CD4-positive, alpha-beta T cell treated with Interleukin-6 for 4 hours (primary cell): ENCODE results near the gene MYOM1.
A peak's percentile ranks its signal among the peaks of the same experiment; 100 is the strongest.

Experiments used
- DNase-seq: peaks from one replicate; pipeline ENCODE4 v3.0.0-alpha.2; 2020; ENCODE audit warnings: mixed read lengths

The MYOM1 gene

DNA sequence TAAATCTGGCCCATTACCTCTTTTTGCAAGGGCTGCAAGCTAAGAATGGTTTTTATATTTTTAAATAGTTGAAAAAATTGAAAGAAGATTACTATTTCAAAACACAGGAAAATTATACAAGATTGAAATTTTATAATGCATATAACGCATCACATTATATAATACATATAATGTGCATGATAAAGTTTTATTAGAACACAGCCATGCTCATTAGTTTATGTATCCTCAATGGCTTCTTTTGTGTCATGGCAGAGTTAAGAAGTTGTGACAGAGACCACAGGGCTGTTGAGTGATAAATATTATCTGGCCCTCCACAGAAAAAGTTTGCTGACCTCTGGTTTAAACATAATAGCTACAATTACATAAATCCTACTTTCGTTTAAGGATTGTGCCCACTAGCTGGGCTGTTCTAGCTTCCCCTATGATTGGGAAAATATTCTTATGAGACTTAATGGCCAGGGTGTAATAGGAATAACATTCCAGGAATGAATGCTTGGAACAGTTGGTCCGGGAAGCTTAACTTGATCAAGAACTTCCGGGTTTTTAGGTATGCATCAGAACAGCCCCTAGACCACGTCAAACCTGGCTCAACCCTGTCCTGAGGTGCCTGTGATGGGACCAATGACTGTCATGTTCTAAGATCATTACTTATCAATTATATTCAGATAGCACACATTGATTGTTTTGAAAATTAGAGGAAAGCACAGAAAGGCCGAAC is 108.1 kb downstream of the MYOM1 start:
- no peak for DNase-seq

DNA sequence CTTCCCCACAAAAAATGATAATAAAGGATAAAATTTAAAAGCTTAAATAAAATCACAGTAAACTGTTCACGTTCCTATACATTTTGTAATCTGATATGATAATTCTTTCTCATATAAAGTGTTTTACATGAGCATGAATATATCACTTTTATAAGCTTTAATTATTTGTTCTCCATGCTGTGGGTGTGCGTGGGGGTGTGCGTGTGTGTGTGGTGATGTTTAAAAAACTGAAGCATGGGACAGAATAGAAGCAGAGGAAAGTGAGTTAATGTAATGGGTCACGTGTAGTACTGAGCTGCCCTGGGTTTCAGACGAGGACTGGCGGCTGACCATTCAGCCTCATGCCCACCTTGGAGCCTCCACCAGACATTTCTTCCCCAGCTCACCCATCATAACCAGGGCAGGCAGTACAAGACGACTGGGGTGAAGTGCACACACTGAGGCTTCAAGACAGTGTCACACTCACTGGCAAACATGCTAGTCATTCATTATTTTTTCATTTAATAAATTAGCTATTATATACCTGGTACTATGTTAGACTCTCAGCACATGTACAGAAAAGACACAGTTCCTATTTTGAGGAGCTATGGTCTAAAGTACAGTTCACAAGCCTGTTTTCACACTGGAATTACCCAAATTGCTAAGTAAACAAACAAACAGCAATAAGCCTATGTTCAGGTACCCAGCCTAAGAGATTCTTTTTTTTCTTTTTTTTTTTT is 109.6 kb downstream of the MYOM1 start:
- no peak for DNase-seq

DNA sequence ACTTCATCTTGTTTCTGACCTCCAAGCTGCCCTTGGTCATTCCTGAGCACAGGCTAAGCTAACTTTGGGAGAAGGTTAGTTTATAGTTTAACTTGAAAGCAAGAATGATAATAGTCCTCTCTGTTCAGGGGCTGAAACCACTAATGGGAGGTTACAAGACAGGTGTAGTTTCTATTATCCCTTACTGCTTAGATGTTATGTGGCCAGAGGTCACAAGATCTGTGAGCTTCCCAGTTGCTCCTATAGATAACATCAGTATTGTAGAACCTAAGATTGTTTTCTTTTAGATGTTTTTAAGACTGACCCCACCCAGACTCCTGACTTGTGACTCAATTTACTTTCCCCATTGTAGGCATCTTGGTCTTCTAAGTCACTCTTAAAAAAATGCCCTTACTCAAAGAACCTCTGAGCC is 112.0 kb downstream of the MYOM1 start:
- no peak for DNase-seq

DNA sequence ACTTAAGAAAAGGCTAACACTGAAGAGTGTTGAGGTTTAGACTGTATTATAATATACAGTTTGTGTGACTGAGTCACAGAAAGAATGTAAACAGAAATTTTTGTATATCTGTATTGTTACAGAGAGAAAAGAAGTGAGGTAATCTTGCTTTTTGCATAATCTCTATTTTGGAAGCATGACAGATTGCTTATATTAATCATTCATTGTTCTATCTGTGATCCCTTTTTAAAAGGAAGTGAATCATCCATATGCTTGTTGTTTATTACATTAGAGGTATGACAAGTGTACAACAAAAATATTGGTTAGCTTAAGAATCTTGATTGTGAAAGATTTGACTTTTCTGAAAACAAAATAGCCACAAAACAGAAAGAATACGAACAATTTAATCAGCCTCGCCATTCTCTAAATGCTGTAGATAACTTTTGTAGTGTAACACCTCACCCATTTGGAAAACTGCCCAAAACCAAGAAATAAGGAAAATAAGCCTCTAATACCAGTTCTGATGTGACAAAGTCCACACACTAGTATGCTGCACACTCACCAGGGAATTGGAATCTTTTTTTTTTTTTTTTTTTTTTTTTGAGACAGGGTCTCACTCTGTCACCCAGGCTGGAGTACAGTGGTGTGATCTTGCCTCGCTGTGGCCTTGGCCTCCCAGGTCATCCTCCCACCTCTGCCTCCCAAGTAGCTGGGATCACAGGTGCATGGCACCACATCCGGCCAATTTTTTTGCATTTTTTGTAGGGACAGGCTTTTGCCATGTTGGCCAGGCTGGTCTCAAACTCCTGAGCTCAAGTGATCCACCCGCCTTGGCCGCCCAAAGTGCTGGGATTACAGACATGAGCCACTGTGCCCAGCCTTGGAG is 115.3 kb downstream of the MYOM1 start:
- DNase-seq, result no peak

DNA sequence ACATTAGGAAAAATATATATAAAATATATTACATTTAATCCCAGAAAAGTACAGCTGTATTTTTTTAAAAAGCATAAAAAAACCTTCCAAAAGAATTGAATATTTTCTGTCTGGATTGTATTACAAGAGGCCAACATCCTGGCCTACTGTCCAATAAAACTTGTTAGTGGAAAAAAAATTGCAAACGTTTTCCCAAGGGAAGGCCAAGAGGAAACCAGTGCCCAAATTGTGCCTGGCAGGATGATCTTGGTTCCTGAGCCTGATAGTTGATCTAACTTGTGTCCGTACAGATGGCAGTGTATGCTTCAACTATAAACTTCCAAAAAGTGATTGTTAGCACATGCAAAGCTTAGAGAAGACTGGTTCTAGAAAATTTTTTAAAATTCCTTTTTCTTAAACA is 116.2 kb downstream of the MYOM1 start:
- DNase-seq, result no peak

DNA sequence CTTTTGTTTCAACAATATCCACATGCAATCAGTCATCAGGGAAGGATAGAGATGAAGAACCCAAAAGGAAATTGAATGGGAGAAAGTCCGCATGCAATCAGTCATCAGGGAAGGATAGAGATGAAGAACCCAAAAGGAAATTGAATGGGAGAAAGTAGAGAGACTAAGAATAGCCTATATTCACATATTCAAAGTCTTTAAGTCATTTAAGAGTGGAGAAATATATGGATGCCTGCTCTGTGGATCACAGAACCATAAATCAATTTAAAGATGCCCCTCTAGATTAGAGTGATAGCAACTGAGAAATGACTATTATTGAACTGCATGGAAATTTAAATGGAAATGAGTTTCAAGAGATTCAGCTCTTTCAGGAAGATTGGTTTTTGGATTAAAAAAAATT is 116.8 kb downstream of the MYOM1 start:
- no peak for DNase-seq

DNA sequence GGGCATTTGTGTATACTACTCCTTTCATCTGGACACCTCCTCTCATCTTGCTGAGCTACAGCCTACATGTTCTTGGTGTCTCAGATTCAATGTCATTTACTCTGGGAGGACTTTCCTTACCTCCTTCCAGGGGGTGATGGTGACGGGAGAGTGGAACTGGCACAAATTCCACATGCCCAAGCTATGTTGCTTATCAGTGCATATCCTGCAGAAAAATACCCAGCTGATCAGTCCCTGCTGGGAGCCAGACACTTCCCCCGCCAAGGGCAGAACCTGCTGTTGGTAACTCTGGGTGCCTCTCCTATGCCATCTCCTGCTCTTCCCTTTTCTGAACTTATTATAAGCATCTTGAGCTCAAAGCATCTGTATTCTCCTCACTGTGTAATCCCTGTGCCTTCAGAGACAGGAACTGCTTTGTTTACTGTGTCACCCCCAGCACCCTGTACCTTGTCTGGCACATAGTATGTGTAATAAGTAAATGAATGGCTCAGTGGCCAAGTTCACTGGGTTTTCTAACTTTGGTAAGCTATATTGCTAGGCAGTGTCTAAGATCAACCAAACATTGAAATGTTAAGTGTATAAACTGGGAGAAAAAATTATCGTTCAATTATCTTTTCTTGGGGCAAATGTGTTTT is 119.2 kb downstream of the MYOM1 start:
- DNase-seq, result no peak

DNA sequence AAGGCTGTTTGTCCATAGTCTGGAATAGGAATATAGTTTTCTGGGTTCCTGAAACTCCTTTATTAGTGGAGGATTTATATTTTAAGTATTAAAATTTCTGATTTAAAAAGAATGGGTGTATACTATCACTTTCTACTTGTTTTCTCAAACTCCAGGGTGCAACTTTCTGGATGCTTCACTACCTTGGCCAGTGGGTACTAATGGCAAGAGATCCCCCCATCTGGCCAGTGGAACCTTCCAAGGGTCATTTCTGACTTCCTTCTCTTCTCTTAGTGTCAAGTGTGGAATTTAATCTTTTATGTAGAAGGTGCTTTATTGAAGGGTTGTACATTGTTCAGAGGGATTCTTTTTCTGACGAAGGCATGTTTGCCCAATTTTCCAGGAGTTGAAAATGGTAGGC is 120.4 kb downstream of the MYOM1 start:
- DNase-seq, result no peak

DNA sequence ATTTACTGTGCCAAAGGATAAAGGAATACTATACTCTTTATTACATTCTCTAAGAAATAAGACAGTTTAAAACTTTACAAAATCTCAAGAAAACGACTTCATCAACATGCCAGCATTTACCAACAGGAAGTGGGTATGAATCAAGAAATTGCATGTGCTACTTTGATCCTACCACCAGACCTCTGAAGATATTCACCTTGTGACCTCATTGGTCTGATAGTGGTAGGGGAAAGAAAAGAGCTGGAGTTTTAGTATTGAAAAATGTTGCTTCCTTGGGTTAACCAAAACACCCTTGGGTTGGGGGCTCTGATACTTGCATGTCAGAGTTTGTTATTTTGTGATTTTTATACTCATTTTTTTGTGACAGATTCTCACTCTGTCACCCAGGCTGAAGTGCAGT is 122.7 kb downstream of the MYOM1 start:
- DNase-seq, result peak; percentile 7

DNA sequence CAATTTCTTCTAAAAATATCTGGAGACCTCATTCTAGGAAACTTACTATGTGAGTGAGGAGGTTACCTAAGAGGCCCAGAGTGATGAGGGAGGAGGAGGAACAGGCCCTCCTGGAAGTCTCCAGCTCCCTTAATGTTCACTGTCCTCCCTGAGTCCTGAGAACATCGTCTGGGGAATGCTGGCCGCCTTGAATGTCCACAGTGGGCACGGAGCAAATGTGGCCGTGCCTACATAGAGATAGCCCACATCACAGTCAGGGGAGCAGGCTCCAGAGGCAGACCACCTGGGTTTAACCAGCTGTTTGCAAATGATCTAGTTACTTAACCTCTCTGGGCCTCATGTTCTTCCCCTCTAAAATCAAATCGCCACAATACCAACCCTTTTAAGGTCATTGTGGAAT is 123.8 kb downstream of the MYOM1 start:
- no peak for DNase-seq

DNA sequence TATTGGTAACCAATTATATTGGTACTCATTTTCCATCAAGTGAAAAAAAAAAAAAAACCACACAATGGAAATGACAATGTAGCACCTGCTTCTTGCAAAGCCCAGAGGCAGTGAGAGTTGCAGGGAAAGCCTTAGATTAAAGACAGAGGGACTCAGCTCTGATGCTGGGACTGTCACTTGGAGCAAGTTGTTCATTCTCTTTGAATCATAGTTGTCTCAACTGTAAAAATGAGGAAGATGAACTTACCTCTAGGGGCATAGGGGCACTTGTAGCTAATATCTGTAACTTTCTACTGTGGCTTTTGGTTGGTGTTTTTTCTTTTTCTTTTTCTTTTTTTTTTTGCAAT is 125.5 kb downstream of the MYOM1 start:
- no peak for DNase-seq

DNA sequence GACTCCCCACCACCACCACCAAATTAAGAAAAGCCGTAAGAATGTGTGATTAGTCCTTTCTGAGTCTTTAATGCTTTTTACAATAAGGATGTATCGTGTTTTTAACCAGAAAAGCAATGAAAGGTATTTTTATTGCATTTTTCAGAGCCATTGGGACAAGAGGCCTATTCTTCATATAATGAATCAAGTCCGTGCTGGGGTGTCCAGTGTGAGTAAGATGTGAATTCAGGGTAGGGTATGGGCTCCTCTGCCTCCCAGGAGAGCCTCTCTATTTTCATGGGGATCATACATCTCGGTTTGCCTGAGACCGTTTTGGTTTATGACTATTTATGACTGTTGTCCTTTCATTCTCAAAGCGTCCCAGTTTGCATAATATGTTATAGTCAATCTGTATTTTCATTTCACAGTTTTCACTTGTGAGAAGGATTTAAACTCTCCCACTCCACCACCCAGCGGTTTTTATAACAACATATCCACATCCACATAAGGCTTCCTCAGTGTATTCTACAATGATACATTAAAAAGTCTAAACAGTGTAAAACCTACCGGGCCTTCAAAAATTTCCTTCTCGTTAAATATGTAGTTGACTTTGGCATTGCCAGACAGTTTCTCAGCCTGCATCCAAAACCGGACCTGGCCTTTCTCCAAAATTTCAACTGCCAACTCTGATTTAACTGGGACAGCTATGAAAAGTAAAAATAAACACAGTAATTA is 126.0 kb downstream of the MYOM1 start:
- no peak for DNase-seq

DNA sequence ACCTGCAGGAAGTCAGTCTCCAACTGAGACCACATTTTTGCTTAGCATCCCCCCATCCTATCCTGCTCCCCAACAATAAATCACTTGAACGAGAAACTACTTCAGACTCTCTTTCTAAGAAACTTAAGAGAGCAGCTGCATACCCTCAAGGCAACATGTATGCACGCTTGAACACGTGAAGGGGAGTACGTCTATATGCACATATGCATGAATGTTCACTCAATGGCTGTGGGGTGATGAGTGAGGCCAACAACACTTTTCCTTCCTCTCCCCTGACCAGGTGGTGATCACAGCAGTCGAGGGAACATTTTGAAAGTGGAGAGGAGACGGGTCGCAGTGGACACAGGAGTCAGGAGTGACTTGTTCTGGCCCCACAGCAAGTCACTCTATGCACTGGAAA is 127.0 kb downstream of the MYOM1 start:
- DNase-seq, result no peak

DNA sequence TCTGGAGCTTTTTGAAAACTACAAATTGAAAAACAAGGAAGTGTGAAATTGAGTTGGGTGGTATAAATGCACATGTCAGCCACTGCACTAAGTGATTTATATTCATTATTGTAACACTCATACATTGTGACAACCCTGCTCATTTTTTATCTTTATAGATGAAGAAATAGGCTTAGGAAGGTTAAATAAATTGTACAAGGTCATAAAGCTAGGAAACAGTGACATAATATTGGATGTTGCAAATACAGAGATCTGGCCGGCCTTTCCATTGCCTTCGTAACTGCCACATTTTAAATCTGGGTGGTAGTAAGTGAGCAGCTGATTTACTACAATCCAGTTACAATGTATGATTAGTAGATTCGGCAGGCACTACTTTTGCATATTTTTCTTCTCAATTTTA is 130.2 kb downstream of the MYOM1 start:
- no peak for DNase-seq

DNA sequence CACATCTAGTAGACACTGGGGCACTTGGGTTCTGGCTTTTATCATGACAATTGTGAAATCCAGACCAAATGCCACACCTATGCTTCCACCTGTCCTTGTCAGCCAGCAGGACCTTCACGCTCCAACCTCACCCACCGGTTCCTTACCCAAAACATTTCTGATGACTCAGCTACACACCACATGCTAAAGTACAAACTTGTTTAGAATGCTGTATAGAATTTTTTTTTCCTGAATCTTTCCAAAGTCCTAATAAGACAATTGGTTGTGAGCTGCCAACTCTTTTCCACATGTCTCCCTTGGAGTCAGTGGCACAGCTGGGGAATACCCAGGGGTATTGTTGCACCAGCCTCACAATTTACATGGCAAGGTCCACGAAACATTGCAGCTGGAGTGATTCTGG is 131.3 kb downstream of the MYOM1 start:
- no peak for DNase-seq

DNA sequence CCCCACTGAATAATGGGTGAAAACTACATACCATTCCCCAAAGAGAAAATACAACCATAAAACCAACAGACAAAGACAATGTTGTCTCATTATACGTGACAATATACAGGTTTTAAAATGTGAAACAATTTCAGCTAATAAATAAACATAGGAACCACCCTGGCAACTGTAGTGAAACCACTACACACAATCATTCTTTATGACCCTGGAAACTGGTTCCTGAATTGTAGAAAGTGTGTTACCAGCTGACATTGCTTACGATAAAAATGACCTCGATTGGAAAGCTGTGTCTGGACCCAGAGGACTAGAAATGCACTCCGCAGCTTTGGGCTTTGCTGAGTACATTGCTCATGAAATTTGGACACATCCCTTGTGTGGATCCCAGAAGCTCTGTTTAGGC is 132.9 kb downstream of the MYOM1 start:
- DNase-seq, result no peak

DNA sequence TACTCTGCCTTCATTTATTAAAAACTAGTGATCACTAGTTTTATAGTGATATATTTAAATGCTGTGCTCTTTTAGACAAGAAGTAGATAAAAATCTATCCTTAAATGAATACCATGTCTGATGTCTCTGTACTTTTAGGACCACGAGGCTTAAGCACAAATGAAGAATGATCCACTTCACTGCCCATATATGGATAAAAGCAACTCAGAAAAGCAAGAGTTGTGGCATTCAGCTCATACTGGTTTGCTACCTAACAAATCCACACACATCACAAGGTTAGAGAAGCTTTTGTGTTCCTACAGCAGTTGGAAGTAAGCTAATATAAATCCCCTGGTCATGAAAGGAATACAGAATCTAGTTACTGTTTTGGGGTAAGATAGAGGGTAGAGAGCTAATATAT is 134.2 kb downstream of the MYOM1 start:
- DNase-seq, result no peak

DNA sequence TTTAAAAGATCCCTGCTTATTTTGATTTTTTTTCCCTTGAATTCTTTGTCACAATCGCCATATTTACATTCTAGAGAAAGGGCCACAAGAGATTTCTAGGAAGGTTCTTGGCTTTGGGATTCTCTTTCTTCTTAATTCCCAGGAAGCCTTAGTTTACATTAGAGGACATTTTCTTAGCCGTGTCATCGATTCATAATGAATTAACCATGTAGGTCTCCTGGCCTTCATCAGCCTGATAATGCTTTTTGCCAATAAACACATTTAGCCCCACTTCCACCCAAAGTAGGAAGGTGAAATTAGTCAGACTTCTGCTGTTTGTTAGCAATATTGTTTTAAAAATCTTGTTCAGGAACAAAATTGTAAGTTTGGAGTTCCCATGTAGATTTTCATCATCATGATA is 135.6 kb downstream of the MYOM1 start:
- no peak for DNase-seq

DNA sequence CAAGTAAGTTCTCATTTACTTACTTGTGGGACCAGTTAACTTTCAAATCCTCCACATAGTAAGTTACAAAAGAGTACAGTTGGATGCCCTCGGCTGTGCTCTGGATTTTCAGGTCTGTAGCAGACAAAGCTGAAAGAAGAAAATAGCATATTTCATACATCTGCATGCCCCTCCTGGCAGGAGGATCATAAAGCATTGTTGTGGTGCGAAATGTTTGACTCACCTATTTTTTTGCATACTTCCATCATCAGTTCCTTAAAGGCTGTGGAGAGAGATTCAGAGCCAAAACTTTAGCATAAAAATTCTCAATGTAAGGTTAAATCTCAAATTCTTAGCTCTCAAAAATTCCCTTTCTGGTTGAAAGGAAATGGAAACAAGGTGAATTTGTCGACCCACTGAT is 136.0 kb downstream of the MYOM1 start:
- no peak for DNase-seq

DNA sequence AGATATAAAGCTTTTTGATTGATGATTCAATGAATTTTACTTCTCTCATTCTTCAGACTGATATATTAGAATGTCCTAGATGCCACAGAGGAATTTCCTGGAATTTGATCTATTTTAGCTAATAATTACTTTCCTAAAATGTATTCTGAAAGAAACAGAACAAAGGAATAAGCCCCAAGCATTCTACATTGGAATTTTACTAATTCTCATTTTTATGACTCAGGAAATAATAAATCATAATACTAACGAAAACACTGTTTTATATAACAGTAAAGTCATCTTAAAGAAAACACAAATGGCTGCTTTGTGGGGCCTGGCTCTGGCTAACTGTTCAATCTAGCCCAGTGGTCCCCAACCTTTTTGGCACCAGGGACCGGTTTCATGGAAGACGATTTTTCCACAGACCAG is 138.2 kb downstream of the MYOM1 start:
- DNase-seq, result no peak

DNA sequence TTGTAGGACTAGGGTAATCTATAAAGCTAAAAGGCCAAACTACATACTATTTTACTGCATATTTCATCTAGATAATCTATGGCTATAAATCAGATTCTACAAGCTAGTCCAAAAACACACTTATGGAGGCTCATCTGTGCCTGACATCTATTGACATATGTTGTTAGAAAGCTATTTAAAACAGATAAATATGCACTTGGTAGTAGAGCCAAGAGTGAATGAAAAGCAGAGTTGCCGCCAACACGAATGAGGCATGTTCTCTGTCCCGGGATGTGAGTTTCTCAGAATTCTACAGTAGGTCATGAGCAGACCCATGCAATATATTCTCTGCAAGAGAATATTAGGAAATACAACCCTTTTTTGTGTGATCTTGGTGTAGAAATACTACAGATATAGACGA is 140.1 kb downstream of the MYOM1 start:
- DNase-seq, result no peak

DNA sequence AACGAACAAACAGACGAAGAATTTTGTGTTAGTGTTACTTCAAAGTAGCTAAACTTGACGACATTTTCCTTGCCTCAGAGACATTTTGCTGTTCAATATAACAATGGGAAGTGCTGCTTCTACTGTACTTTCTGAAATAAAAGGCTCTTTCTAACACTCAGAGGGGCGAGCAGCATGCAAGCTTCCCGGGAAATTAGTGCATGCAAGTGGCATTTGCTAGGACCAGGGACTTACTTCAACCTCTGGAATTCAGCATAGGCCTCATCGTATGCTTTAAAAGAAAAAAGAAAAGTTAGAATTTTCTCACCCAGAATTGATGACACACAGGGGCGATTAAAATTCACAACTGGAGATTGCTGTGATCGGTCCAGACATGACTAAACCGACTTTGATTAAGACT is 144.3 kb downstream of the MYOM1 start:
- no peak for DNase-seq

DNA sequence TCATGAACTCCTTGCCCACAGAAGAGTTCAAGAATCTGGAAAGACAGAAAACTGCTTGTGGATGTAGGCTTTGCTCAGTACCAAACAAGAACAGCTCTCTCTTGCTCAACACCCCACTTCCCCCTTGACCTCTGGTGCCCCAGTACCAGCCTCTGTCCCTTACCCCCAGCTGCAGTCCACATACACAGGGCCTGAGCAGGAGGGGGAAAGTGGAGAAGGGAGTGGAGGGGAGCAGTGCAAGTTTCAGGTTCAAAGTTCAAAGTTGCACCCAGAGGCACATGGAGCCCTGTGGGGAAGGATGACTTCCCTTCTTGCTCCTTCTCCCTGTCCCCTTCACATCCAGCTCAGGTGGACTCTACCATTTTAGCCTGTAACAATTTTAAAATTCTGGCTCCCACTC is 145.7 kb downstream of the MYOM1 start:
- DNase-seq, result no peak
